Ovary (tissue), 3 donors: ENCODE data around the gene APOC3.

Source experiments
- CTCF ChIP-seq, 3 donors: fragments of 450-650 bp in 2 of 3; fragments of 200-600 bp in 1 of 3; IDR thresholded peaks; one replicate each; pipeline versions ENCODE4 v1.5.1 to v1.8.0; 2016 to 2022; ENCODE audit warnings: antibody characterized with exemption in 3 of 3, mild to moderate bottlenecking in 1 of 3
- POLR2A ChIP-seq: fragments of 450-650 bp; IDR thresholded peaks from one replicate; pipeline ENCODE4 v1.6.1; 2017; ENCODE audit warnings: antibody characterized with exemption, mild to moderate bottlenecking, moderate library complexity
- donor health status: DM: no; HTN: no; CAD: no.

GRCh38 chr11:116823031-116823843 lies 6.5 kb upstream of the APOC3 start, which contains the start of gene APOA4:
- TF ChIP-seq CTCF (IDR thresholded peaks at IDR 0.05) = no peak
- no peak for TF ChIP-seq POLR2A
